Spinal cord (tissue), 10 donors: ENCODE results near the gene INPP5F. TPM values are rescaled to one million over a fixed set of nuclear protein-coding genes. Genes with fewer than 3 reads are reported as not detected.

ENCODE experiments used
- DNase-seq, 6 donors: peaks; one replicate each; pipeline versions ENCODE4 v3.0.0 to v3.0.0-alpha.2; 2013 to 2015; ENCODE audit warnings: low spot score in 6 of 6, low read depth in 4 of 6
- H3K27ac ChIP-seq: one replicate; pipeline ENCODE4 v1.5.1; 2013; ENCODE audit warnings: low read depth, low read length, control low read depth
- H3K27me3 ChIP-seq: one replicate; pipeline ENCODE4 v1.6.1; 2013; ENCODE audit warnings: low read length; ENCODE audit not compliant: control insufficient read depth, insufficient read depth
- H3K36me3 ChIP-seq: one replicate; pipeline ENCODE4 v1.6.1; 2013; ENCODE audit warnings: low read length; ENCODE audit not compliant: control insufficient read depth, insufficient read depth
- H3K4me1 ChIP-seq: one replicate; pipeline ENCODE4 v1.6.1; 2013; ENCODE audit warnings: low read length; ENCODE audit not compliant: control insufficient read depth, insufficient read depth
- H3K4me3 ChIP-seq: one replicate; pipeline ENCODE4 v1.5.1; 2013; ENCODE audit warnings: low read depth, low read length, control low read depth
- H3K9me3 ChIP-seq: one replicate; pipeline ENCODE4 v1.6.1; 2013; ENCODE audit warnings: low read length; ENCODE audit not compliant: control insufficient read depth, insufficient read depth
- WGBS: methylation state at CpG from one replicate; pipeline ENCODE4 v1.1.5; 2013; ENCODE audit warnings: missing lambda C conversion rate; ENCODE audit not compliant: insufficient coverage; 5-methylcytosine and 5-hydroxymethylcytosine counted together
- polyA plus RNA-seq, 2 donors: library from polyadenylated mRNA; unstranded; fragments of 120-200 nt; gene quantifications; one replicate each; pipeline ENCODE4 v1.2.1, GENCODE V29; 2013; ENCODE audit not compliant: insufficient read length in 2 of 2
- total RNA-seq, 2 donors: library from RNA; depleted of rRNA in 1 of 2; stranded (reverse); fragments of 120-200 nt in 1 of 2; fragments of >200 nt in 1 of 2; gene quantifications; one replicate each; pipeline versions ENCODE4 v1.2.3 to v1.2.4, GENCODE V29; 2013 to 2014
- donor health status: healthy.

INPP5F gene
- total and polyA plus RNA-seq, 4 donors, result 99.5 to 350 (median 301) TPM

- 84% methylated on average over 3 of the region's 3 CpGs for WGBS
- Histone ChIP-seq H3K27me3 (no peaks in the 10 kb centered on the region), H3K36me3 (no peaks in the 10 kb centered on the region), H3K4me1 (peaks cover 14% of the 10 kb centered on the region), H3K9me3 (no peaks in the 10 kb centered on the region), H3K27ac (no peak overlapping the region), H3K4me3 (no peak overlapping the region)
- no peak for DNase-seq
Measured at GRCh38 chr10:119723624-119724023, 2.2 kb upstream of the INPP5F start.

GRCh38 chr10:119724593-119725516, 995 bp upstream of the INPP5F start:
- Histone ChIP-seq H3K27me3 (no peaks in the 10 kb centered on the region), H3K36me3 (no peaks in the 10 kb centered on the region), H3K27ac (peak overlapping the region; percentile 91), H3K4me3 (peak overlapping the region; percentile 66), H3K4me1 (peaks cover 17% of the 10 kb centered on the region), H3K9me3 (no peaks in the 10 kb centered on the region)
- WGBS, result 0% methylated on average over 4 of the region's 21 CpGs
- DNase-seq, result peak in 2 of 6 donors; percentile 32 to 81

GRCh38 chr10:119725517-119725827, 378 bp upstream of the INPP5F start:
- H3K4me1 ChIP-seq, result peaks cover 17% of the 10 kb centered on the region
- H3K36me3 ChIP-seq, result peaks cover 2% of the 10 kb centered on the region
- H3K27me3 ChIP-seq, result no peaks in the 10 kb centered on the region
- H3K27ac ChIP-seq, result peak overlapping the region; percentile 91
- WGBS, result 0% methylated on average over 32 of the region's 32 CpGs
- no peaks in the 10 kb centered on the region for H3K9me3 ChIP-seq
- H3K4me3 ChIP-seq, result peak overlapping the region; percentile 66
- peak in 1 of 6 donors; percentile 21 for DNase-seq

- WGBS, result 33% methylated on average over 3 of the region's 14 CpGs
- H3K27me3 ChIP-seq, result no peaks in the 10 kb centered on the region
- H3K4me1 ChIP-seq, result peaks cover 17% of the 10 kb centered on the region
- H3K9me3 ChIP-seq, result no peaks in the 10 kb centered on the region
- peaks cover 2% of the 10 kb centered on the region for H3K36me3 ChIP-seq
- H3K27ac ChIP-seq, result peak overlapping the region; percentile 67
- DNase-seq, result no peak
- peak overlapping the region; percentile 70 for H3K4me3 ChIP-seq
Measured at GRCh38 chr10:119726676-119727261, 919 bp downstream of the INPP5F start.

GRCh38 chr10:119728172-119728800, 2.4 kb downstream of the INPP5F start:
- H3K9me3 ChIP-seq, result no peaks in the 10 kb centered on the region
- H3K27me3 ChIP-seq, result no peaks in the 10 kb centered on the region
- WGBS, result 88% methylated on average over 1 of the region's 3 CpGs
- H3K27ac ChIP-seq, result no peak overlapping the region
- peaks cover 2% of the 10 kb centered on the region for H3K36me3 ChIP-seq
- no peak for DNase-seq
- no peak overlapping the region for H3K4me3 ChIP-seq
- peaks cover 17% of the 10 kb centered on the region for H3K4me1 ChIP-seq

- no peaks in the 10 kb centered on the region for H3K4me1 ChIP-seq
- H3K27ac ChIP-seq, result no peak overlapping the region
- no peaks in the 10 kb centered on the region for H3K27me3 ChIP-seq
- no peak for DNase-seq
- no CpG with 5 or more reads among the region's 1 CpG for WGBS
- H3K36me3 ChIP-seq, result peaks cover 2% of the 10 kb centered on the region
- H3K4me3 ChIP-seq, result no peak overlapping the region
- no peaks in the 10 kb centered on the region for H3K9me3 ChIP-seq
Measured at GRCh38 chr10:119734396-119735332, 8.8 kb downstream of the INPP5F start.

- no peak overlapping the region for H3K27ac ChIP-seq
- WGBS, result 100% methylated on average over 1 of the region's 3 CpGs
- H3K4me3 ChIP-seq, result no peak overlapping the region
Measured at GRCh38 chr10:119735451-119735850, 9.6 kb downstream of the INPP5F start.

GRCh38 chr10:119736220-119736619, 10.4 kb downstream of the INPP5F start:
- Histone ChIP-seq H3K27me3 (no peaks in the 10 kb centered on the region), H3K36me3 (no peaks in the 10 kb centered on the region), H3K4me3 (no peak overlapping the region), H3K9me3 (no peaks in the 10 kb centered on the region), H3K27ac (no peak overlapping the region), H3K4me1 (no peaks in the 10 kb centered on the region)
- no CpG with 5 or more reads among the region's 1 CpG for WGBS
- DNase-seq, result no peak

More at GRCh38 chr10:119735451-119735850, 9.6 kb downstream of the INPP5F start:
- Histone ChIP-seq H3K9me3 (no peaks in the 10 kb centered on the region), H3K36me3 (no peaks in the 10 kb centered on the region), H3K27me3 (no peaks in the 10 kb centered on the region), H3K4me1 (no peaks in the 10 kb centered on the region)
- no peak for DNase-seq

GRCh38 chr10:119737039-119737663, 11.3 kb downstream of the INPP5F start:
- WGBS, result 100% methylated on average over 1 of the region's 2 CpGs
- no peak overlapping the region for H3K27ac ChIP-seq

More at GRCh38 chr10:119737039-119737663, 11.3 kb downstream of the INPP5F start:
- Histone ChIP-seq H3K36me3 (no peaks in the 10 kb centered on the region), H3K9me3 (no peaks in the 10 kb centered on the region), H3K4me3 (no peak overlapping the region), H3K27me3 (no peaks in the 10 kb centered on the region), H3K4me1 (no peaks in the 10 kb centered on the region)
- DNase-seq, result no peak
